ENCODE measurements around the gene SLC25A18. TPM values are rescaled to one million over a fixed set of nuclear protein-coding genes. Genes with fewer than 3 reads are reported as not detected.

The SLC25A18 gene
- total RNA-seq, 2 experiments from 2014 or later: not detected

Other genes starting within 250 kb of the SLC25A18 start
- under 1 TPM; 0.10 to 0.26 TPM for gene CECR2, start 194.0 kb upstream of the SLC25A18 start, total RNA-seq
- 10 to 100 TPM; 78.7 to 82.1 TPM for gene ATP6V1E1, start 65.3 kb downstream of the SLC25A18 start, total RNA-seq
- 10 to 100 TPM; 35.3 to 38.0 TPM for gene BCL2L13, start 75.3 kb downstream of the SLC25A18 start, total RNA-seq
- gene BID, start 211.0 kb downstream of the SLC25A18 start, total RNA-seq: 10 to 100 TPM; 19.6 to 22.0 TPM